Activated CD8-positive, alpha-beta memory T cell treated with anti-CD3 and anti-CD28 coated beads for 48 hours (primary cell): Measurements from ENCODE around the gene IP6K2.
"Not testable (repeated sequence)": the region's sequence is repeated elsewhere in the genome, so short reads cannot be mapped to it uniquely, and the experiment has no call there.

ENCODE experiments used
- DNase-seq, 3 experiments: peaks; one replicate each; pipeline ENCODE4 v3.0.0-alpha.2; 2020; ENCODE audit warnings: low read depth in 2 of 3, low spot score in 2 of 3

IP6K2 gene

DNA sequence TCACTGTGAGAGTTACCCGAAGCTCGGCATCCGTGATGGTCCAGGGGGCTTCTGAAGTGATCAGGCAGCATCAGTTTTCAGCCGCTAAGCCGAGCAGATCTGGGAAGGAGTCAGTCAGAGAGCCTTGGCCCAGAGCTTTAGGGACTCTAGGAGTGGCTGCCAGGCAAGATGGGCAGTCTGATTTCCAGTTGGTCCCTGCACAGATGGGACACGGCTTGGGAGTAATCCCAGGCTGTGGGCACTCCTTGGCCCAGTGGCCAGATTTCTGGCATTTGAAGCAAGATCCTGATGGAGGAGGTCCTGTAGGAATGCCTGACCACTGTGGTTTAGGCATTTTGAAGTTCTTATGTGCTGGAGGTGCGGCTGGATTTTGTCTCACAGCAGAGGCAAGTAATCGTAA is 10.5 kb upstream of the IP6K2 start:
- no peak for DNase-seq

- DNase-seq = not testable (repeated sequence)
Measured at GRCh38 chr3:48725185-48725855, 8.3 kb upstream of the IP6K2 start.

DNA sequence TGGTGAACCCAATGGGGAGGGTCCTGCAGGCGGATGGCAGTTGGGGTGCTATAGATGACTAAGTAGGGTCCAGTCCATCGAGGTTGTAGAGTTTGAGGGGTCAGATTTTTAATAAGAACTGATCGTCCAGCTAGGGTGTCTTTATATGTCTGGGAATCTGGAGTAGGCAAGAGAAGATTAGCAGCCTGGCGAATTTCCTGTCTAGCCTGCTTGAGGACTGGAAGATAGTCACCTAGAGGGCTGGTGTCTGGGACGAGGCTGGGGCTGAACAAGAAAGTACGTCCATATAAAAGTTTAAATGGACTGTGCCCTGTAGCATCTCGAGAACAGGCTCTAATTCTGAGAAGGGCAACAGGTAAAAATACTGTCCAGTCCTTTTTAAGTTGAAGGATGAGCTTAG is 6.7 kb upstream of the IP6K2 start:
- no peak for DNase-seq

GRCh38 chr3:48723293-48723692 is 6.3 kb upstream of the IP6K2 start:
- not testable (repeated sequence) for DNase-seq

- no peak for DNase-seq
Measured at GRCh38 chr3:48716508-48716981, 476 bp downstream of the IP6K2 start.

- DNase-seq = no peak
Measured at GRCh38 chr3:48715174-48715800, 1.7 kb downstream of the IP6K2 start.

DNA sequence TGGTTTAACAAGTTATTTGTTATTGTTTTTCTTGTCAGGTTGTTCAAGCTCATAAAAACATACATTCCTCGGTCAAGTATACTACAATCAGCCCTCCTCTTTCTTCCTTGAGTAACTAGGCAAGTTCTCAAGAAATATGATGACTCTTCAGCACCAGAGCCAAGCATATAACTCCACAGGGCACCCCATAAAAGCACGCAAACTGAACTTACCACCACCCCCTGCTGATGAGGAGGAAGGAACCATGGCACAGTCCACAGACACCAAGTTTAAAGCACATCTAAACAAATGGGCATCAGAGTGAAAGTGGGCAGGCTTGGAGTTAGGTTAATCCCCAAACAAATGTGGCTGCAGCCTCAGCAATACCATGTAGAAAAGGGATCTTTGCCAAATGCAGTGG is 5.3 kb downstream of the IP6K2 start:
- no peak for DNase-seq

DNA sequence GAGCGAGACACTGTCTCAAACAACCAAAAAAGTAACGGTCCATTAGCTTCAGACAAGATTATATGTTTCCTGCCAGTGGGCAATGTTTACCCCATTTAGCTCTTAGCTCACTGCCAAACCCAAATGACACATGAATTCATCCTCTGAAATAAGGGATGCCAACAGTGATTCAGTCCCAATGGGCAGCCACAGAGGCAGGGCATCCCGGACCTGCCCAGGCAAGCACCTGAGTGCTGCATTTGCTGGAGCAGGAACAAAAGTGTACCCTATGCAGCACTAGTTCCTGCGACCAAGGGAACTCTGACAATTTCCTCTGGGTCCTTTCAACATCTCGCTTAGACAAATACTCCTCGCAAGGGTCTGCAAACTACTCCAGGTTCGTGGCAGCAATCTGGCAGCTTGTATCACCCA is 8.0 kb downstream of the IP6K2 start:
- DNase-seq = no peak

DNA sequence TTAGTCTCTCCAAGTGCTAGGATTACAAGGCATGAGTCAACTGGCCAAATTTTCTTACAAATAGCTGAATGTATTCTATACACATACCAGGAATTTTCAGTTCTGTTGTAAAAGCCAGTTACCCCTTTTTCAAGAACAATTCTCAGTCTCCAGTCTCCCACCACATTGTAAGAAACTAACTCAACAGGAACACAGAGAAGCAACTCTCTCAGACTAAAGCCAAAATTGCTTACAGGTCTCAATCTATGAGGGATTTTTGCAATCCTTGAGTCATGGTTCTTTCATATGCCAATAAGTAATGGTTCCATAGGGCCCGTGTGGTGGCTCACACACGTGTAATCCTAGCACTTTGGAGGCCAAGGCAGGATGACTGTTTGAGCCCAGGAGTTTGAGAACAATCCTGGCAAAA is 8.5 kb downstream of the IP6K2 start:
- no peak for DNase-seq

- no peak for DNase-seq
Measured at GRCh38 chr3:48707157-48707556, 9.9 kb downstream of the IP6K2 start.

DNA sequence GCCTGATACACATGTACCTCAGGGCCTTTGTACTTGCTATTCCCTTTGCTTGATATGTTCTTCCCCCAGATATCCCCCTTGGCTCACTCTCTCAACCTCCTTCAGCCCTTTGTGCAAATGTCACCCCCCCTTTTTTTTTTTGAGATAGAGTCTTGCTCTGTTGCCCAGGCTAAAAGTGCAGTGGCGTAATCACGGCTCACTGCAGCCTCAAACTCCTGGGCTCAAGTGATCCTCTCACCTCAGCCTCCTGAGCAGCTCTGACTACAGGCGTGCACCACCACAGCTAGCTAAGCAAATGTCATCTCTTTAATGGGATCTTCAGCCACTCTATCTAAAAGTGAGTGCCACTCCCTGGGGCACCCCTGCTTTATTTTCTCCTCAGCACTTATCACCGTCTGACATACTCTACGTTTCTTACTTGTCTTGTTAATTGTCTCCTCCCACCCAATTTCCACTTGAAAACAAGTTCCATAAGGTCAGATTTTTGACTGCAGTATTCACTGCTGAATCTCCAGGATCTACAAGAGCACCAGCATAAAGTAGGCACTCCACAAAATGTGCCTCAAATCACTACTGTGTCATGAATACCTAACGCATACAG is 14.6 kb downstream of the IP6K2 start:
- no peak for DNase-seq

DNA sequence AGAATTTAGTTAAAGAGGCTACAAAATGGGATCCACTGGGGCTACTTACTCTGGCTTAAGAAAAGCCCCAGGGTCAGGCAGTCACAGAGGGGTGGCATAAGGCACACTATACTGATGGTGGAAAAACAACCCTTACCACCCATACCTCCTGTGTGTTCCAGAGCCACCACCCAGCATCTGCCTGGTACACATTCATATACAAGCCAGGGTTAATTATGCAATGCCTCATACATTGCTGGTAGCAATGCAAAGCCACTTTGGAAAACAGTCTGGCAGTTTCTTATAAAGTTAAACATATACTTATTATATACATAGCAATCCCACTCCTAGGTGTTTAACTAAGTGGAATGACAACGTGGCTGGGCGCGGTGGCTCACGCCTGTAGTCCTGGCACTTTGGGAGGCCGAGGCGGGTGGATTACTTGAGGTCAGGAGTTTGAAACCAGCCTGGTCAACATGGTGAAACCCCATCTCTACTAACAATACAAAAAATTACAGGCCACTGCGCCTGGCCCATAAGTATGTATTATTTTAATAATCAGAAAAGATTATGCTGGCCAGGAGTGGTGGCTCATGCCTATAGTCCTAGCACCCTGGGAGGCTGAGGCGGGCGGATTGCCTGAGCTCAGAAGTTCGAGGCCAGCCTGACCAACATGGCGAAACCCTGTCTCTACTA is 16.2 kb downstream of the IP6K2 start:
- DNase-seq = no peak

DNA sequence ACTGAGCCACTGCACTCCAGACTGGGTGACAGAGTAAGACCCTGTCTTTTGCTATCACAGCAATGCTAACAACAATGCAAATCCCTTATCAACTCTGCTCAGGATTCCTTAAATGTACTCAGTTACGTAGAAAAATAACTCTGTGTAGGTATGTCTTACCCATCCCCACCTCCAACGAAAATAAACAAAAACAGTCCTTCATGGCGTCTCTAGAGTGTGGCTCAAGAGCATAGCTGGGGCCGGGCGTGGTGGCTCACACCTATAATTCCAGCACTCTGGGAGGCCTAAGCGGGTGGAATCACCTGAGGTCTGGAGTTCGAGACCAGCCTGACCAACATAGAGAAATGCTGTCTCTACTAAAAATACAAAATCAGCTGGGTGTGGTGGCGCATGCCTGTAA is 18.1 kb downstream of the IP6K2 start:
- no peak for DNase-seq

DNA sequence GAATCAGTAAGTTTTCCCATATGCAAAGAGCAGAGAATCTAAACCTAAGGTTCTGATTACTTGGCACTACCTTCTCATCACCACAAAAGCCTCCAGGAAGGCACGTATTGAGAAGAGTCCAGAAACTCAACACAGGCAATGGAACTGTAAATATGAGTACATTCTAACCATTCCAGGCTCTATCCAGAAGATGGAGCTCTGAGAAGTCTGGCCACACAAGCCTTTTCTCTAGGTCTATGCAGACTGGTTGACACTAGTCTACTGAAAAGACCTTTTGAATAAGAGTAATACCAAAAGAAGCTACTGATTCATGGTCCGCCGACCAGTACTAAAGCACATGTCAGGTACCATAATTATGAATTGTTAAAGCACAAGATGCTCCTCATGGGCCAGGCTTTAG is 19.1 kb downstream of the IP6K2 start:
- DNase-seq = no peak

DNA sequence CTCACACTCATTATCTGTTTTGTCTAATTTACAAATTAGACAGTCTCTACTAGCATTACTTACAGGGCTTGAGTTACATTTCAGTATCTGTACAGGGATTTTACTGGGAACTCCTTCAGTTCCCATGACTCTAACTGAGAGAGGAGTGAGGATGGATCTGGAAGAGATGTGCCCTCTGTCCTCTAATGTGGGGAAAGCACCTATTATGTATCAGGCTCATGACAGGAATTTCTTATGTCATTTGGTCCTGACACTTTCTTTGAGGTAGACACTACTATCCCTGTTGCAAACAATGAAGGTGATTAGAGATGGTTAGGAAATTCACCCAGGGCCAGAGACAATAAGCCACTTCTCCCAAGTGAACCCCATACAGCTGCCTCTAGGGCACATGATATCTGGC is 20.4 kb downstream of the IP6K2 start:
- no peak for DNase-seq

- DNase-seq = no peak
Measured at GRCh38 chr3:48696156-48696555, 20.9 kb downstream of the IP6K2 start.

DNA sequence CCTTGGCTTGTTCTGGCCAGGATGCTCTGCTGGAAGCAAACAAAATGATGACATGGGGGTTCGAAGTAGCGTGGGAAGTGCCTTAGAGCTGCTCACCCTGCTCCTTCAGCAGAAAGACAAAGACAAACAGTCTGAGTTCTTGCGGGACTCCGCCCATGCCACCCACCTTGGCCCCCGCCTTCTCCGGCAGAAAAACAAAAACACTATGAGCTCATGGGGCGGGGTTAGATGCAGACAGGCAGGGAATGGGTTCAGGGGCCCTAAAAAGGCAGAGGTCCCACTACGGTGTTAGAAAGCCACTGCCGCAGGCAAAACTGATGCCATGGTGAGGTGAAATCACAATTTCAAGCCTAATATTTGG is 21.6 kb downstream of the IP6K2 start:
- no peak for DNase-seq

- DNase-seq = no peak
Measured at GRCh38 chr3:48694610-48695392, 22.2 kb downstream of the IP6K2 start.

DNA sequence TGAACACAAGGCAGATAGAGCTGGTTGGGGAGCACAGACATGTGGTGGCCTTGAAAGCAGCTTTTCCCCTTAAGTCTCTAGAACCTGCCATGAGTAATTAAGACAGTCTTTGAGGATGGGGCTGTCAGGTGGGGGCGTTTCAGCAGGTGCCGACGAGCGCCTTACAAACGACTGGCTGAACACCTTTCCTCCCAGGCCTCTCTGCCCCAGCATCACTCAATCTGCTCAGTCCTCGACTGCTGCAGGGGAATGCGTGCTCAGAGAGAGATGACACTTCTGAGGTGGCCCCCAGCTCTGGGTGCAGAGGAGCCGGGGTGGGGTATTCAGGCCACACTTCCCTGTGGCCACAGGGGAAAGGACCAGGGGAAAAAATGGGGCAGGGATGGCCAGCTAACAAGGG is 23.2 kb downstream of the IP6K2 start:
- DNase-seq = no peak

- DNase-seq = no peak
Measured at GRCh38 chr3:48692551-48692950, 24.5 kb downstream of the IP6K2 start.

- no peak for DNase-seq
Measured at GRCh38 chr3:48690846-48691458, 26.1 kb downstream of the IP6K2 start.
